Right cardiac atrium (tissue), 5 donors: Measurements from ENCODE around the gene PAX7. TPM values are rescaled to one million over a fixed set of nuclear protein-coding genes. Genes with fewer than 3 reads are reported as not detected.
A peak's percentile ranks its signal among the peaks of the same experiment; 100 is the strongest.

Experiments
- ATAC-seq, 2 donors: fragments of 200-7000 bp; cut with Tn5 transposase; one replicate each; pipeline versions ENCODE4 v1.8.0 to v1.9.1; 2020; ENCODE audit warnings: moderate library complexity in 2 of 2, mild to moderate bottlenecking in 1 of 2
- DNase-seq, 3 donors: peaks; one replicate each; pipeline ENCODE4 v3.0.0-alpha.2; 2020
- H3K27ac ChIP-seq: one replicate; pipeline ENCODE4 v1.5.1; 2013; ENCODE audit warnings: mild to moderate bottlenecking, low read length, control low read depth, moderate library complexity
- H3K27me3 ChIP-seq: one replicate; pipeline ENCODE4 v1.6.1; 2013; ENCODE audit not compliant: control insufficient read depth, insufficient read depth
- H3K4me1 ChIP-seq: one replicate; pipeline ENCODE4 v1.6.1; 2013; ENCODE audit warnings: low read length; ENCODE audit not compliant: control insufficient read depth, insufficient read depth
- H3K4me3 ChIP-seq: one replicate; pipeline ENCODE4 v1.5.1; 2013; ENCODE audit warnings: low read length, control low read depth
- H3K9me3 ChIP-seq: one replicate; pipeline ENCODE4 v1.6.1; 2013; ENCODE audit warnings: low read length; ENCODE audit not compliant: control insufficient read depth
- WGBS: extraction: QIAGEN DNeasy Blood & Tissue Kit; methylation state at CpG from one replicate; pipeline ENCODE4 v1.1.7; 2013; 5-methylcytosine and 5-hydroxymethylcytosine counted together
- intact Hi-C, 4 donors: fragments of 100-400 bp; cut with DNase I; formaldehyde crosslinking; loops; one replicate each; pipeline versions ENCODE4 v1.11.0 to v1.14.0; 2022 to 2023
- polyA plus RNA-seq: library from polyadenylated mRNA; stranded (reverse); fragments of 200-250 nt; gene quantifications from one replicate; pipeline ENCODE4 v1.2.3, GENCODE V29; 2013
- total RNA-seq, 4 donors: library from RNA; stranded (reverse); fragmentation: NEBNext Ultra II Directional; extraction: Animal tissue kit (Norgen Biotek cat#: 25700); gene quantifications; one replicate each; pipeline ENCODE4 v1.2.1, GENCODE V29; 2021
- donor health status: healthy with polysubstance abuse.
- donor health status: DM: no; HTN: yes; CAD: no.
- donor health status: DM: no; HTN: no; CAD: no.
- donor health status: DM: no; HTN: yes; CAD: no; lungs with severe emphysema.
- donor health status: DM: yes; HTN: yes; CAD: no.

The PAX7 gene
- total and polyA plus RNA-seq, 5 donors, result not detected

- H3K9me3 ChIP-seq, result no peaks in the 10 kb centered on the region
- no peak overlapping the region for H3K27ac ChIP-seq
- ATAC-seq, result no peak
- no peaks in the 10 kb centered on the region for H3K27me3 ChIP-seq
- H3K4me1 ChIP-seq, result no peaks in the 10 kb centered on the region
- DNase-seq, result no peak
- no peak overlapping the region for H3K4me3 ChIP-seq
- intact Hi-C loops, result no loop called here
- WGBS, result 81% methylated on average over 9 of the region's 9 CpGs
Observed at GRCh38 chr1:18773753-18774152, 143.1 kb downstream of the PAX7 start.

DNA sequence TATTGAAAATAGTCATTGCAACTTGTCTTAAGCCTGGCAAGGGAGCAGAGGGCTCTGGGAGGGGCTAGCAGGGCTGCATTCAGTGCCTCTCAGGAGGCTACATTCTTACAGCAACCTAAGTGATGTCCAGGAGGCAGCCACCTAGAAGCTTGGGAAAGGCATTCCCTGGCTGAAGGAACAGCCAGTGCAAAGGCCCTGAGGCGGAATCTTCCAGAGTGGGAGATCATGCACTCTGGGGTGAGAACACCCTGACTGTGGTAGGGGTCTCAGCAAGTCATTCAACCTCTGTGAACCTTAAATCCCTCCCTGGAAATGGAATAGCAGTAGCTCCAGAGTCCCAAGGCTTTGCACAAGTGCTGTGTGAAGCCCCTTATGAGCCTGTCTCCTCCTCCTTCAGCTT lies 144.7 kb downstream of the PAX7 start:
- H3K27me3 ChIP-seq, result no peaks in the 10 kb centered on the region
- intact Hi-C loops, result no loop called here
- ATAC-seq (no peak), DNase-seq (no peak)
- H3K27ac ChIP-seq, result no peak overlapping the region
- no peaks in the 10 kb centered on the region for H3K4me1 ChIP-seq
- no peak overlapping the region for H3K4me3 ChIP-seq
- H3K9me3 ChIP-seq, result no peaks in the 10 kb centered on the region
- WGBS, result 74% methylated on average over 1 of the region's 1 CpG

- Histone ChIP-seq H3K4me3 (no peak overlapping the region), H3K27ac (no peak overlapping the region), H3K4me1 (no peaks in the 10 kb centered on the region), H3K9me3 (no peaks in the 10 kb centered on the region), H3K27me3 (no peaks in the 10 kb centered on the region)
- no peak for ATAC-seq
- intact Hi-C loops, result no loop called here
- WGBS, result 42% methylated on average over 3 of the region's 3 CpGs
- no peak for DNase-seq
Observed at GRCh38 chr1:18776777-18777176, 146.1 kb downstream of the PAX7 start.

DNA sequence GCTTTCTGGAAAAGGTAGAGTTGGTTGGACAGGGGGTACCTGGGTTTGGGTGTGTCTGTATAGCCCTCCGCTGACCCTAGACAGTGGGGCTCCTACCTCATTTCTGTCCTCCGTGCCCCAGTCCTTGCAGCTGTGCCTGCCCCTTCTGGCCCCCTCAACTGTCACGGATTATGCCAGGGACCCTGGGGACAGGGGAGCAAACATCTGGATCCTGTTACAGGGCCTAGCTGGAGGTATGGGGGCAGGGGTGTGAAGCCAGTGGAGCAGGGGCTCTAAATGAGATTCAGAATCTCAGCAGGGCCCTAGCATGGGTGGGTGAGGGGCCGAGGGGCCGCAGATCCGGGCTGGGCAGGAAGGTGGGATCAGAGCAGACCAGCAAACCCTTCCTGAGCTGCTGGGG lies 147.8 kb downstream of the PAX7 start:
- DNase-seq (no peak), ATAC-seq (peak in 1 of 2 donors; percentile 14)
- Histone ChIP-seq H3K27ac (no peak overlapping the region), H3K9me3 (no peaks in the 10 kb centered on the region), H3K27me3 (no peaks in the 10 kb centered on the region), H3K4me3 (no peak overlapping the region), H3K4me1 (no peaks in the 10 kb centered on the region)
- intact Hi-C loops, result no loop called here
- 44% methylated on average over 6 of the region's 6 CpGs for WGBS

DNA sequence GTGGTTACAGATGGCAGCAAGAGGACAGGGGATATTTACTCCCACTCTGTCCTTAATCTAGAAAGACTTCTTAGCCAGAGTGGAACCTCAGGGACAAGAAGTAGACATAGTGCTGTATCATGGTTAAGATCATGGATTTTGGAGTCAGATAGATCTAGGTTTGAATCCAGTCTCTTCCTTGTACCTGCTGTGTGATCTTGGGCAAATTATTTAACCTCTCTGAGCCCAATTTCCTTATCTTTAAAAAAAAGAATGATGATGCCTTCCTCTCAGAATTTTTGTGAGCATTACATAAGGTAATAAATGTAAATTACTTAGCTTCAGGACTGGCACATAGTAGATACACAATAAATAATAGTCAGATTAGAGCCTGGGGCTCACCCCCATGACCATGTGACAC lies 150.4 kb downstream of the PAX7 start:
- no peak overlapping the region for H3K27ac ChIP-seq
- H3K4me1 ChIP-seq, result no peaks in the 10 kb centered on the region
- no peak for DNase-seq
- no peaks in the 10 kb centered on the region for H3K27me3 ChIP-seq
- intact Hi-C loops, result loop anchor here in 1 of 4 donors (10.0 kb wide), 1 partner anchor 866 kb away; no protein-coding TSS in a partner anchor
- H3K9me3 ChIP-seq, result no peaks in the 10 kb centered on the region
- no peak for ATAC-seq
- H3K4me3 ChIP-seq, result no peak overlapping the region

DNA sequence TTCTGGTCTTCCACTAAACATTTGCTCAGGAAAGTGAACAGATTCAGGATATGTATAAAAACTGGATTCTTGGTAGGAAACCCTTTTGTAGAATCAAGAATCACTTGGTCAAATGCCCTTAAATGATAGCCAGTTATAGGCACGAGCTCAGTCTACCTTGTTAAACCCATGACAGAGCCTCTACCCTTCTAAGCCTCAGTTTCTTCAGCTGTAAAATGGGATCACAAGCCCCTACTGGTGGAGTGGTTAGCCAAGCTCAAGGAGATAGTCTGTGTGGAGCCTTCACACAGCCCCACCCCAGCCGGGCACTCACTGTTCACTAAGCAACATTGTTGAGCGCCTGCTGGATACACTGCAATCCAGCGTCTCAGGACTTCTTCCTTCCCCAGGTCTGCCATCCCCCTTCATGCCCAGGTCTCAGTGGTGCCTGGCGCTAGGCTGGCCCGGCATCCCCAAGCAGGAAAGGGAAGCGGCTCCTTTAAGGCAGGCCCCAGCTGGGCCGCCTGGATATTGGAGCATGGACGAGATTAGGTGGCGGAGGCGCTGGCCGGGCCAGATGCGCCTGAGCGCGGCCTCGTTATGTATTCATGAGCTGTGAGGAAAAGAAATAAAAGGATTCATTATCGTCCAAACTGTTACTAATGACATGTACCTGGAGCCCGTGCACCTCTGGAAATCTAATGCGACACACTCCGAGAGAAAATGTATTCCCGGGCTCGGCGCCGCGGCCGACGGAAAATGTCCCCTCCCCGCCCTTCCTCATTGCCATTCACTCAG lies 153.2 kb downstream of the PAX7 start:
- H3K4me1 ChIP-seq, result no peaks in the 10 kb centered on the region
- peak; percentile 59 to 71 for ATAC-seq
- no peaks in the 10 kb centered on the region for H3K27me3 ChIP-seq
- no peaks in the 10 kb centered on the region for H3K9me3 ChIP-seq
- intact Hi-C loops, result loop anchor here in 1 of 4 donors (10.0 kb wide), 1 partner anchor 869 kb away; no protein-coding TSS in a partner anchor
- H3K4me3 ChIP-seq, result no peak overlapping the region
- H3K27ac ChIP-seq, result no peak overlapping the region
- 69% methylated on average over 28 of the region's 28 CpGs for WGBS
- DNase-seq, result peak in 1 of 3 donors; percentile 62

GRCh38 chr1:18784482-18784831 lies 153.8 kb downstream of the PAX7 start:
- H3K27ac ChIP-seq, result no peak overlapping the region
- intact Hi-C loops, result loop anchor here in 1 of 4 donors (10.0 kb wide), 1 partner anchor 870 kb away; no protein-coding TSS in a partner anchor
- DNase-seq (no peak), ATAC-seq (peak in 1 of 2 donors; percentile 21)
- 80% methylated on average over 15 of the region's 15 CpGs for WGBS
- H3K9me3 ChIP-seq, result no peaks in the 10 kb centered on the region
- no peaks in the 10 kb centered on the region for H3K27me3 ChIP-seq
- no peaks in the 10 kb centered on the region for H3K4me1 ChIP-seq
- no peak overlapping the region for H3K4me3 ChIP-seq

DNA sequence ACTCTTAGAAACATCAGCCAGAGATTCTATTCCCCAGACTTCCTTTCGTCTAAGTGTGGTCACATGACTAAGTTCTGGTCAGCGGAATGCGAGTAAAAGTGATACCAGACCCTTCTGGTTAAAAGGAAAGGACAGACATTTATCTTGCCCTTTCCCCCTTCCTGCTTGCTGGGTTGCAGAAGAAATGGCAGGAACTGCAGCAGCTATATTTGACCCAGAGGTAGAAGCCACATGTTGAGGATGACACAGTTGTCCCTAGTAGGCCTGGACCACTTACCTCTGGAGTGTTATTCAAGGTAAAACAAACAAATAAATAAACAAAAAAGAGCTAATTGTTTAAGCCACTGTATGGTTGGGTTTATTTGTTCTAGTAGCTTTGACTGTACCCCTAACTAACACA lies 155.5 kb downstream of the PAX7 start:
- no peaks in the 10 kb centered on the region for H3K9me3 ChIP-seq
- intact Hi-C loops, result loop anchor here in 1 of 4 donors (10.0 kb wide), 1 partner anchor 871 kb away; no protein-coding TSS in a partner anchor
- no peaks in the 10 kb centered on the region for H3K4me1 ChIP-seq
- WGBS, result 76% methylated on average over 3 of the region's 3 CpGs
- DNase-seq (no peak), ATAC-seq (no peak)
- no peak overlapping the region for H3K4me3 ChIP-seq
- no peak overlapping the region for H3K27ac ChIP-seq
- no peaks in the 10 kb centered on the region for H3K27me3 ChIP-seq

DNA sequence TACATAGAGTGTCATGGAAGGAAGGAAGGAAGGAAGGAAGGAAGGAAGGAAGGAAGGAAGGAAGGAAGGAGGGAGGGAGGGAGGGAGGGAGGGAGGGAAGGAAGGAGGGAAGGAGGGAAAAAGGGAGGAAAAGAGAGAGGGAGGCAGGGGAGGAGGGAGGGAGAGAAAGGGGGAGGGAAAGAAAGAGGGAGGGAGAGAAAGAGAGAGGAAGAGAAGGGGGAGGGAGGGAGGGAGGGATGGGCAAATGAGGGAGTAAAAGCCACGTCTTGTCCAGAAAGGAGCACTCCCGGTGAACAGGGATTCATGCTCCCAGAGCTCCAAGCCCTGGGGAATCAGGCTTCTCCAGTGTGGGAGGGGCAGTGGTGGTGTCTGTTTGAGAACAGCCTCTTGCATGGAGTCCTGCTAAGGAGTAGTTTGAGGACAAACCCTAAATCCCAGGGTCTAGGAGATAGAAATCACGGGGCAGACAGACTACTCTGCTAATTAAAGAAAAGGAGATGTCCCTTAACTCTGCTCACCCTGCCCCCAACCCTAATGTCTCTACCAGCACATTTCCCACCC lies 157.3 kb downstream of the PAX7 start:
- no peak for DNase-seq
- intact Hi-C loops, result loop anchor here in 1 of 4 donors (10.0 kb wide), 1 partner anchor 873 kb away; no protein-coding TSS in a partner anchor
- H3K4me1 ChIP-seq, result no peaks in the 10 kb centered on the region
- H3K27me3 ChIP-seq, result no peaks in the 10 kb centered on the region
- ATAC-seq, result no peak
- no peak overlapping the region for H3K27ac ChIP-seq
- 31% methylated on average over 3 of the region's 3 CpGs for WGBS
- no peak overlapping the region for H3K4me3 ChIP-seq
- no peaks in the 10 kb centered on the region for H3K9me3 ChIP-seq

DNA sequence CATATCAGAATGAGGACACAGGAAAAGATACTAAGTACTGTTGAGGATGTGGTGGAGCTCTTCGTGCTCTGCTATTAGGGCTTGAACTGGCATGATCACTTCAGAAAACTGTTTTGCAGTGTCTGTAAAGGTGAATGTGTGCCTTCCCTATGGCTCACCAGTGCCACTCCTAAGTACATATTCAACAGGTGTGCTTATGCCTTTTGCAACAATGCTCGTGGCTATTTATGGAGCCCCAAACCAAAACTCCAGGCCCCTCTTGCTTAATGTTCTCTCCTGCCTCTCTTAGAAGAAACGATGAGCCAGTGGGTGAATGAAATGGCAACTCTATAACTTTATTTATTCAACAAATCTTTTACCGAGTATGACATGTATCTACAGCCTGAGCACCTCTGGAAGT lies 158.6 kb downstream of the PAX7 start:
- H3K4me3 ChIP-seq, result no peak overlapping the region
- WGBS, result 79% methylated on average over 4 of the region's 4 CpGs
- H3K27me3 ChIP-seq, result no peaks in the 10 kb centered on the region
- no peak for ATAC-seq
- H3K4me1 ChIP-seq, result no peaks in the 10 kb centered on the region
- no peak overlapping the region for H3K27ac ChIP-seq
- DNase-seq, result no peak
- no peaks in the 10 kb centered on the region for H3K9me3 ChIP-seq
- intact Hi-C loops, result loop anchor here in 1 of 4 donors (10.0 kb wide), 1 partner anchor 874 kb away; no protein-coding TSS in a partner anchor

GRCh38 chr1:18792747-18793146 lies 162.1 kb downstream of the PAX7 start:
- no peak overlapping the region for H3K27ac ChIP-seq
- DNase-seq (no peak), ATAC-seq (no peak)
- intact Hi-C loops, result no loop called here
- H3K9me3 ChIP-seq, result no peaks in the 10 kb centered on the region
- WGBS, result 85% methylated on average over 3 of the region's 3 CpGs
- H3K27me3 ChIP-seq, result no peaks in the 10 kb centered on the region
- H3K4me1 ChIP-seq, result no peaks in the 10 kb centered on the region
- no peak overlapping the region for H3K4me3 ChIP-seq
